Thyroid gland (tissue), 4 donors: ENCODE measurements around the gene LIMCH1. TPM values are rescaled to one million over a fixed set of nuclear protein-coding genes. Genes with fewer than 3 reads are reported as not detected.

Source experiments
- DNase-seq, 2 donors: peaks; one replicate each; pipeline ENCODE4 v3.0.0-alpha.2; 2019
- H3K27ac ChIP-seq, 3 donors: fragments of 200-600 bp; sonication (generic); 1 replicate in 2 of 3; 2 replicates in 1 of 3; pipeline ENCODE4 v1.5.1; 2016 to 2019; ENCODE audit warnings: mild to moderate bottlenecking in 1 of 3, moderate library complexity in 1 of 3
- H3K27me3 ChIP-seq: fragments of 200-600 bp; sonication (generic); one replicate; pipeline ENCODE4 v1.5.1; 2019
- H3K36me3 ChIP-seq, 2 donors: fragments of 200-600 bp; sonication (generic); one replicate each; pipeline ENCODE4 v1.5.1; 2016 to 2019
- H3K4me1 ChIP-seq, 2 donors: fragments of 200-600 bp; sonication (generic); one replicate each; pipeline ENCODE4 v1.5.1; 2017 to 2019
- H3K4me3 ChIP-seq, 3 donors: fragments of 200-600 bp; sonication (generic); replicated peaks in 1 of 3; 1 replicate in 2 of 3; 2 replicates in 1 of 3; pipeline ENCODE4 v1.5.1; 2016; ENCODE audit warnings: mild to moderate bottlenecking in 1 of 3
- H3K9me3 ChIP-seq: fragments of 200-600 bp; sonication (generic); one replicate; pipeline ENCODE4 v1.5.1; 2017
- CTCF ChIP-seq, 6 experiments: fragments of 200-600 bp in 3 of 6; fragments of 450-650 bp in 3 of 6; sonication (generic) in 3 of 6; IDR thresholded peaks; one replicate each; pipeline ENCODE4 v1.5.1; 2016 to 2019; ENCODE audit warnings: antibody characterized with exemption in 6 of 6, mild to moderate bottlenecking in 2 of 6, inconsistent platforms in 1 of 6, moderate library complexity in 1 of 6
- POLR2A ChIP-seq, 2 donors: fragments of 450-650 bp; IDR thresholded peaks; one replicate each; pipeline ENCODE4 v1.6.1; 2017; ENCODE audit warnings: antibody characterized with exemption in 2 of 2, mild to moderate bottlenecking in 2 of 2, moderate library complexity in 1 of 2
- WGBS, 2 donors: methylation state at CpG; one replicate each; pipeline ENCODE4 v1.1.5; 2017; 5-methylcytosine and 5-hydroxymethylcytosine counted together
- intact Hi-C: fragments of 100-400 bp; cut with DNase I; formaldehyde crosslinking; loops from one replicate; pipeline ENCODE4 v1.15.1; 2023
- total RNA-seq, 4 donors: library from RNA; depleted of rRNA; stranded (reverse); fragments of >200 nt; gene quantifications; one replicate each; pipeline ENCODE4 v1.2.3, GENCODE V29; 2016

The LIMCH1 gene
- total RNA-seq, 4 donors from 2014 or later = 136 to 267 (median 156) TPM

GRCh38 chr4:41620594-41621256, 82.8 kb downstream of the LIMCH1 start:
- Histone ChIP-seq H3K4me1 (peaks cover 16 to 23% of the 10 kb centered on the region in 2 donors), H3K9me3 (no peaks in the 10 kb centered on the region), H3K36me3 (peaks cover 4 to 10% of the 10 kb centered on the region in 2 donors), H3K4me3 (no peak overlapping the region), H3K27me3 (no peaks in the 10 kb centered on the region), H3K27ac (peak overlapping the region in 1 of 3 donors; percentile 4)
- peak; percentile 23 to 64 for DNase-seq
- intact Hi-C loops = no loop called here
- TF ChIP-seq CTCF (IDR thresholded peaks at IDR 0.05) = no peak
- TF ChIP-seq POLR2A (IDR thresholded peaks at IDR 0.05) = no peak
- 70 to 74% methylated on average over 5 of the region's 5 CpGs for WGBS, 2 donors

- H3K9me3 ChIP-seq = no peaks in the 10 kb centered on the region
- H3K4me1 ChIP-seq = peaks cover 20 to 29% of the 10 kb centered on the region in 2 donors
- DNase-seq = no peak
- H3K27me3 ChIP-seq = no peaks in the 10 kb centered on the region
- no peak overlapping the region for H3K27ac ChIP-seq
- WGBS, 2 donors = 93 to 95% methylated on average over 2 of the region's 2 CpGs
- H3K36me3 ChIP-seq = peaks cover 4 to 10% of the 10 kb centered on the region in 2 donors
- intact Hi-C loops = no loop called here
- TF ChIP-seq POLR2A (IDR thresholded peaks at IDR 0.05) (no peak), CTCF (IDR thresholded peaks at IDR 0.05) (no peak)
- no peak overlapping the region for H3K4me3 ChIP-seq
Measured at GRCh38 chr4:41622787-41623186, 84.8 kb downstream of the LIMCH1 start.

GRCh38 chr4:41624765-41625164, 86.8 kb downstream of the LIMCH1 start:
- DNase-seq = no peak
- Histone ChIP-seq H3K4me3 (no peak overlapping the region), H3K27ac (peak overlapping the region; percentile 8 to 70 (median 40)), H3K4me1 (peaks cover 20 to 29% of the 10 kb centered on the region in 2 donors), H3K27me3 (no peaks in the 10 kb centered on the region), H3K36me3 (peaks cover 0 to under 1% of the 10 kb centered on the region in 2 donors), H3K9me3 (no peaks in the 10 kb centered on the region)
- intact Hi-C loops = no loop called here
- WGBS, 2 donors = 75 to 77% methylated on average over 3 of the region's 3 CpGs
- TF ChIP-seq CTCF (IDR thresholded peaks at IDR 0.05) (no peak), POLR2A (IDR thresholded peaks at IDR 0.05) (no peak)

- peak overlapping the region in 2 of 3 donors; percentile 40 to 70 for H3K27ac ChIP-seq
Measured at GRCh38 chr4:41625531-41625930, 87.6 kb downstream of the LIMCH1 start.

More at GRCh38 chr4:41625531-41625930, 87.6 kb downstream of the LIMCH1 start:
- TF ChIP-seq CTCF (IDR thresholded peaks at IDR 0.05) (no peak), POLR2A (IDR thresholded peaks at IDR 0.05) (no peak)
- no peak overlapping the region for H3K4me3 ChIP-seq
- H3K36me3 ChIP-seq = no peaks in the 10 kb centered on the region
- WGBS, 2 donors = 29 to 45% methylated on average over 5 of the region's 5 CpGs
- DNase-seq = peak; percentile 76 to 77
- H3K27me3 ChIP-seq = no peaks in the 10 kb centered on the region
- no peaks in the 10 kb centered on the region for H3K9me3 ChIP-seq
- intact Hi-C loops = no loop called here
- peaks cover 20 to 23% of the 10 kb centered on the region in 2 donors for H3K4me1 ChIP-seq
